CD4-positive, alpha-beta memory T cell (primary cell): ENCODE data around the gene TADA3. TPM values are rescaled to one million over a fixed set of nuclear protein-coding genes. Genes with fewer than 3 reads are reported as not detected.

Experiments used
- CTCF ChIA-PET: fragments of 350-600 bp; sonication (Branson Sonifier 250); formaldehyde crosslinking; loops from one replicate; lab custom pipeline; 2021; ENCODE audit warnings: inconsistent platforms; ENCODE audit not compliant: partially characterized antibody; lab: Charles Lee
- POLR2A ChIA-PET: fragments of 350-600 bp; sonication (Branson Sonifier 250); formaldehyde crosslinking; loops from one replicate; lab custom pipeline; 2021; ENCODE audit not compliant: partially characterized antibody; lab: Charles Lee
- DNase-seq, 5 donors: peaks; one replicate each; pipeline versions ENCODE4 v3.0.0 to v3.0.0-alpha.2; 2020 to 2022; ENCODE audit warnings: mixed read lengths in 1 of 5
- H3K27ac ChIP-seq: one replicate; pipeline ENCODE4 v1.7.0; 2013; ENCODE audit warnings: low read depth, low read length
- H3K27me3 ChIP-seq: 2 replicates; pipeline ENCODE4 v1.7.0; 2013; ENCODE audit warnings: mild to moderate bottlenecking, low read length, moderate library complexity; ENCODE audit not compliant: insufficient read depth
- H3K36me3 ChIP-seq: 2 replicates; pipeline ENCODE4 v1.7.0; 2013; ENCODE audit warnings: mild to moderate bottlenecking, low read length, moderate library complexity; ENCODE audit not compliant: insufficient read depth
- H3K4me1 ChIP-seq: 2 replicates; pipeline ENCODE4 v1.7.0; 2013; ENCODE audit warnings: mild to moderate bottlenecking, low read length, moderate library complexity; ENCODE audit not compliant: insufficient read depth
- H3K4me3 ChIP-seq, 2 donors: one replicate each; pipeline ENCODE4 v1.7.0; 2013; ENCODE audit warnings: low read length in 2 of 2, mild to moderate bottlenecking in 1 of 2
- H3K9me3 ChIP-seq, 2 donors: one replicate each; pipeline ENCODE4 v1.7.0; 2013; ENCODE audit warnings: low read length in 2 of 2, control low read depth in 1 of 2; ENCODE audit not compliant: control insufficient read depth in 1 of 2
- H3K27ac Mint-ChIP-seq, 7 donors: one replicate each; pipeline ENCODE4 v1.8.0; 2020 to 2021; ENCODE audit warnings: mixed read lengths in 7 of 7, mild to moderate bottlenecking in 6 of 7, inconsistent platforms in 3 of 7, moderate library complexity in 3 of 7
- H3K27me3 Mint-ChIP-seq, 2 donors: one replicate each; pipeline ENCODE4 v1.8.0; 2020 to 2021; ENCODE audit warnings: mixed read lengths in 2 of 2
- H3K36me3 Mint-ChIP-seq, 2 donors: one replicate each; pipeline ENCODE4 v1.8.0; 2020 to 2021; ENCODE audit warnings: mixed read lengths in 2 of 2, inconsistent platforms in 1 of 2, mild to moderate bottlenecking in 1 of 2
- H3K4me1 Mint-ChIP-seq, 4 donors: one replicate each; pipeline ENCODE4 v1.8.0; 2020 to 2021; ENCODE audit warnings: mixed read lengths in 4 of 4, mild to moderate bottlenecking in 1 of 4
- H3K4me3 Mint-ChIP-seq, 8 donors: one replicate each; pipeline ENCODE4 v1.8.0; 2020 to 2021; ENCODE audit warnings: mixed read lengths in 8 of 8, mild to moderate bottlenecking in 7 of 8, moderate library complexity in 6 of 8, inconsistent platforms in 3 of 8
- H3K9me3 Mint-ChIP-seq, 8 donors: one replicate each; pipeline ENCODE4 v1.8.0; 2020 to 2021; ENCODE audit warnings: mixed read lengths in 8 of 8, mild to moderate bottlenecking in 5 of 8, inconsistent platforms in 3 of 8, moderate library complexity in 1 of 8
- intact Hi-C: fragments of 100-400 bp; cut with micrococcal nuclease; formaldehyde crosslinking; loops from one replicate; pipeline ENCODE4 v1.15.1; 2023
- polyA plus RNA-seq, 2 donors: library from polyadenylated mRNA; unstranded; fragments of 300-500 nt; fragmentation: Illumina TruSeq; gene quantifications; one replicate each; pipeline ENCODE4 v1.2.3, GENCODE V29; 2021
- total RNA-seq, 2 experiments: library from RNA; stranded (reverse); gene quantifications; one replicate each; pipeline ENCODE4 v1.2.3, GENCODE V29; 2021

The TADA3 gene
- total and polyA plus RNA-seq, 4 experiments from 2014 or later = 35.3 to 54.6 (median 39.5) TPM

- POLR2A ChIA-PET = interaction anchor here (0.6 to 2.7 kb wide), 4 partner anchors 10 to 57 kb away, joined by 3 to 60 read pairs (median 28); partner anchors contain the start of genes OGG1 and TTLL3
- intact Hi-C loops = no loop called here
- H3K4me1 Mint-ChIP-seq = peaks cover 41 to 78% (median 55%) of the 10 kb centered on the region in 4 donors
Observed at GRCh38 chr3:9794400-9794799, 2.1 kb upstream of the TADA3 start.

GRCh38 chr3:9793161-9793781 is 998 bp upstream of the TADA3 start:
- peak overlapping the region; percentile 97 to 99 (median 99) for H3K27ac Mint-ChIP-seq
- Histone ChIP-seq H3K4me1 (peaks cover 59% of the 10 kb centered on the region), H3K27ac (peak overlapping the region; percentile 99), H3K27me3 (no peaks in the 10 kb centered on the region), H3K4me3 (peak overlapping the region; percentile 91 to 100), H3K9me3 (no peaks in the 10 kb centered on the region), H3K36me3 (peaks cover 20% of the 10 kb centered on the region)
- POLR2A ChIA-PET = interaction anchor here (0.6 to 3.1 kb wide), 33 partner anchors 8 to 528 kb away, joined by 3 to 60 read pairs (median 6); partner anchors contain the start of genes BRPF1, CAMK1, CRELD1 and FANCD2
- H3K27me3 Mint-ChIP-seq = no peaks in the 10 kb centered on the region
- no peaks in the 10 kb centered on the region for H3K9me3 Mint-ChIP-seq
- DNase-seq = peak in 1 of 5 donors; percentile 61
- H3K4me3 Mint-ChIP-seq = peak overlapping the region; percentile 96 to 99 (median 98)
- intact Hi-C loops = loop anchor here (2.0 kb wide), 1 partner anchor 528 kb away; the partner anchor contains the start of gene SEC13
- H3K4me1 Mint-ChIP-seq = peaks cover 43 to 78% (median 55%) of the 10 kb centered on the region in 4 donors
- CTCF ChIA-PET = interaction anchor here (0.7 to 1.8 kb wide), 9 partner anchors 11 to 401 kb away, joined by 3 to 15 read pairs (median 3); partner anchors contain the start of genes BRPF1 and CRELD1
- H3K36me3 Mint-ChIP-seq = peaks cover 39 to 64% of the 10 kb centered on the region in 2 donors

More at GRCh38 chr3:9794400-9794799, 2.1 kb upstream of the TADA3 start:
- Mint-ChIP-seq H3K4me3 (peak overlapping the region; percentile 81 to 99 (median 97)), H3K27me3 (no peaks in the 10 kb centered on the region), H3K27ac (peak overlapping the region; percentile 14 to 99 (median 92)), H3K9me3 (no peaks in the 10 kb centered on the region), H3K36me3 (peaks cover 34 to 66% of the 10 kb centered on the region in 2 donors)
- DNase-seq = no peak
- no peaks in the 10 kb centered on the region for H3K9me3 ChIP-seq
- no peaks in the 10 kb centered on the region for H3K27me3 ChIP-seq
- CTCF ChIA-PET = no interaction called here
- peaks cover 23% of the 10 kb centered on the region for H3K36me3 ChIP-seq
- peaks cover 59% of the 10 kb centered on the region for H3K4me1 ChIP-seq
- H3K27ac ChIP-seq = no peak overlapping the region
- peak overlapping the region in 1 of 2 donors; percentile 91 for H3K4me3 ChIP-seq

DNA sequence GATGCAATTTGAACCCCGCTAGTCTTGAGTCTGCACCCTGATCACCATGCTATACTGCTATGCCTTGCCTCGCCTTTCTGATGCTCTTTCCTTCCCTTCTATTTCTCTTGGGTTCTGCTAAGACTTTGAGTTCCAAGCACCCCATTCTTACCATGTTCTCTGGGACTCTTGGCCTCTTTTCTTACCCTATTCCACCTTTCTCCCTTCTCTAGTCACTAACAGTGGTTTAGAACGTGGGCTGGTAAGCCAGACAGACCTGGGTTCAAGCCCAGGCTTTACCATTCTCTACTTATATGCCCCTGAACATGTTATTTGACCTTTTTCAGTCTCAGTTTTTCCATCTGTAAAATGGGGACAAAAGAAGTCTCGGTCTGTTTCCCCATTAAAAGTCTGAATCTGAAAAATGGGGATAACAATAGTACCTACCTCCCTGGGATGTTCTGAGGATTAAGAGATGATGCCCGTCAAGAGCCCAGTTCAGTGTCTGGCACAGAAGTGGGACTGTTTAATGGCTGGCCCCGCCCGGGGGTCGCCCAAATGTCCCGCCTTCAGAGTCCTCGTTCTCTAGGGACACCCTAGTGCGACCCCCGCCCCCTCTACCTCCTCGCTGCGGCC is 376 bp downstream of the TADA3 start:
- peaks cover 34 to 61% of the 10 kb centered on the region in 2 donors for H3K36me3 Mint-ChIP-seq
- Histone ChIP-seq H3K27ac (peak overlapping the region; percentile 99), H3K4me1 (peaks cover 63% of the 10 kb centered on the region), H3K27me3 (no peaks in the 10 kb centered on the region), H3K9me3 (no peaks in the 10 kb centered on the region), H3K4me3 (peak overlapping the region; percentile 91 to 100), H3K36me3 (peaks cover 15% of the 10 kb centered on the region)
- intact Hi-C loops = loop anchor here (1.0 to 2.0 kb wide), 8 partner anchors 16 to 529 kb away; partner anchors contain the start of genes BRPF1, CRELD1, JAGN1 and MTMR14
- H3K27ac Mint-ChIP-seq = peak overlapping the region; percentile 97 to 99 (median 99)
- CTCF ChIA-PET = interaction anchor here (0.8 to 1.8 kb wide), 6 partner anchors 11 to 402 kb away, joined by 3 to 15 read pairs (median 5); partner anchors contain the start of gene MTMR14
- DNase-seq = no peak
- POLR2A ChIA-PET = interaction anchor here (0.8 to 3.1 kb wide), 28 partner anchors 9 to 529 kb away, joined by 3 to 60 read pairs (median 9); partner anchors contain the start of genes BRPF1, CAMK1, CRELD1 and JAGN1
- peak overlapping the region; percentile 96 to 99 (median 98) for H3K4me3 Mint-ChIP-seq
- H3K9me3 Mint-ChIP-seq = no peaks in the 10 kb centered on the region
- no peaks in the 10 kb centered on the region for H3K27me3 Mint-ChIP-seq
- H3K4me1 Mint-ChIP-seq = peaks cover 44 to 77% (median 55%) of the 10 kb centered on the region in 4 donors

DNA sequence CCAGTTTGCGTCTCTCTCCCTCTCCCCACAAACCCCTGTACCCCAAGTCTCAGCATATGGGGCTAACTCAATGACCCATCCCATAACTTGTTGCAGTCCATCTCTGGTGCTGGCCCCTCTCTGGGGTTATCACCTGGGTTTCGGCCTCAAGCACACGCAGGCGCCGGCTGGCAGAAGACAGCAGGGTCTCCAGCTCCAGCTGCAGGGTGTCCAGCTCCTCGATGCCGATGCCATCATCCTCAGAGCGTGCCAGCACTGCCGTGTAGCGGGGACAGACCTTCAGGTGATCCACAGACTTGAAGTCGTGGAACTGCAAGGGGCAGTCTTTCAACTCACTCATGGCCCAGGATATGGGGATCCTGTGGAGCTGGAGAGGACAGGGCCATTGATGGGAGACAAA is 1.1 kb downstream of the TADA3 start:
- peak overlapping the region in 1 of 2 donors; percentile 91 for H3K4me3 ChIP-seq
- DNase-seq = peak in 1 of 5 donors; percentile 37
- Mint-ChIP-seq H3K27me3 (no peaks in the 10 kb centered on the region), H3K27ac (peak overlapping the region; percentile 58 to 99 (median 98)), H3K4me3 (peak overlapping the region; percentile 6 to 99 (median 96)), H3K9me3 (no peaks in the 10 kb centered on the region), H3K4me1 (peaks cover 42 to 77% (median 55%) of the 10 kb centered on the region in 4 donors), H3K36me3 (peaks cover 41 to 64% of the 10 kb centered on the region in 2 donors)
- H3K4me1 ChIP-seq = peaks cover 60% of the 10 kb centered on the region
- H3K36me3 ChIP-seq = peaks cover 22% of the 10 kb centered on the region
- H3K27ac ChIP-seq = no peak overlapping the region
- ChIA-PET POLR2A (interaction anchor here (1.1 to 3.1 kb wide), 6 partner anchors 9 to 59 kb away, joined by 3 to 38 read pairs (median 7); partner anchors contain the start of gene BRPF1), CTCF (interaction anchor here (1.3 to 1.7 kb wide), 2 partner anchors 64 to 142 kb away, joined by 4 to 6 read pairs; partner anchors contain the start of gene MTMR14)
- no peaks in the 10 kb centered on the region for H3K9me3 ChIP-seq
- no peaks in the 10 kb centered on the region for H3K27me3 ChIP-seq
- intact Hi-C loops = no loop called here

DNA sequence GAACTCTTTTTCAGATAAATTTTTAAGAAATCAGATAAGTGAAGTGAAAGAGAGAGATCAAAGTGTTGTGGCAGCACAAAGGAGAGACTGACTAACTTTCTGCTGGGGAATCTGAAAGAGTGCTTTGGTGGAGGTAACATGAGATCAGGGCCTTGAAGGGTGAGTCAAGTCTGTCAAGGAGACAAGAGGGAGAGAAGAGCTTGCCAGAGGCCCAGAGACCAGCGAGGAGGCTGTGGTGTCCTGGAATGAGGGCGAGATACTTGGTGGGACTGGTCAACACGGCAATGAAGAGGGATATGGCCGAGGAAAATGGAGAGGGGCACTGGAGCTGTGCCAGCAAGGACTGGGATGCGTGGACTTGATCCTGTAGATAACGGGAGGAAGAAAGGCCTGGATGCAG is 4.6 kb downstream of the TADA3 start:
- intact Hi-C loops = no loop called here
- H3K36me3 ChIP-seq = peaks cover 28% of the 10 kb centered on the region
- H3K27ac Mint-ChIP-seq = peak overlapping the region in 6 of 7 donors; percentile 23 to 90 (median 54)
- H3K9me3 Mint-ChIP-seq = no peaks in the 10 kb centered on the region
- no peaks in the 10 kb centered on the region for H3K27me3 ChIP-seq
- H3K36me3 Mint-ChIP-seq = peaks cover 46 to 63% of the 10 kb centered on the region in 2 donors
- peak in 1 of 5 donors; percentile 37 for DNase-seq
- no peak overlapping the region for H3K4me3 ChIP-seq
- peaks cover 33 to 49% (median 38%) of the 10 kb centered on the region in 4 donors for H3K4me1 Mint-ChIP-seq
- peak overlapping the region in 4 of 8 donors; percentile 13 to 57 (median 46) for H3K4me3 Mint-ChIP-seq
- H3K4me1 ChIP-seq = peaks cover 33% of the 10 kb centered on the region
- no peak overlapping the region for H3K27ac ChIP-seq
- CTCF ChIA-PET = no interaction called here
- H3K27me3 Mint-ChIP-seq = no peaks in the 10 kb centered on the region
- no peaks in the 10 kb centered on the region for H3K9me3 ChIP-seq
- POLR2A ChIA-PET = interaction anchor here (0.7 kb wide), 1 partner anchor 9 kb away, joined by 3 read pairs; no protein-coding TSS in a partner anchor

DNA sequence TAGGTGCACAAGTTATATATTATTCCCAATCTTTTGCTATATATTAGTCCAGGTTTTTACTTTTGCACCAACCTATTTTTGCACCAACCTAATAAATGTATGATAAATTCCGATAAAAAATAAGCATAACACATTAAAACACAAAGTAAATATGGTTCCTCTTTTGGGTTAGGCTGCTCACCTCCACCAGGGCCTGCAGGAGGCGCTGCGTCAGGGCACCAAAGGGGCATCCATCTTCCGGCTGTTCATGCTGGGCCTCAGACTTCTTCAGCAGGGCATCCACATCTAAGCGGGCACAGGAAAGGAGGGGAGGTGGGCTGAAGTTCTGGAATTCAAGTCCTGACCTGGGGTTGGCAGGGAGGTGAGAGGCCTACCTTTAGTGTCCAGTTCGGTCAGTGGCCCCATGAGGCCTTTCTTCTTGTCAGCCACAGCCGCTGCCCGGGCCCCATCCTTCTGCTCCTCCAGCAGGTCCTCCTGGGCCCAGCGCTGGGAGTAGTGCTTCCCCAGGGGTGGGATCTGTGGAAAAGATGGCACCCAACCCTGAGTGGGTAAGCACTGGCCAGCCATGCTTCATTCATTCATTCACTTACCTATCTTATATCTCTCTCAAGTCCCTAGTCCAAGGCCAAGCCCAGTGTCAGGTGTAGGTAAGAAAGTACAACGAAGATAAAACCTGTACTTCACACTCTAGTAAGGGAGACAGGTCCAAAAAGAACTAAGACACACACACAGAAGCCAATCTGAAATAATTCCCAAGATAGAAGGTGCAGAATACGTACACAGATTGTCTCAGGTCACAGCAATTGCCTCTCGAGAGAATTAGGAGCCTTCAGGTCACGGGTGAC is 5.2 kb downstream of the TADA3 start:
- Histone ChIP-seq H3K36me3 (peaks cover 35% of the 10 kb centered on the region), H3K27ac (no peak overlapping the region), H3K4me3 (no peak overlapping the region), H3K4me1 (peaks cover 32% of the 10 kb centered on the region), H3K27me3 (no peaks in the 10 kb centered on the region), H3K9me3 (no peaks in the 10 kb centered on the region)
- DNase-seq = no peak
- intact Hi-C loops = no loop called here
- Mint-ChIP-seq H3K4me3 (peak overlapping the region in 2 of 8 donors; percentile 27 to 39), H3K36me3 (peaks cover 50 to 65% of the 10 kb centered on the region in 2 donors), H3K27me3 (no peaks in the 10 kb centered on the region), H3K27ac (peak overlapping the region in 4 of 7 donors; percentile 23 to 66 (median 50)), H3K4me1 (peaks cover 36 to 49% (median 42%) of the 10 kb centered on the region in 4 donors), H3K9me3 (no peaks in the 10 kb centered on the region)
- ChIA-PET CTCF (interaction anchor here (0.6 kb wide), 1 partner anchor 38 kb away, joined by 3 read pairs; the partner anchor contains the start of gene OGG1), POLR2A (interaction anchor here (0.7 kb wide), 1 partner anchor 9 kb away, joined by 3 read pairs; no protein-coding TSS in a partner anchor)
